Measurements from ENCODE around the gene CDKAL1.
"Not testable (repeated sequence)": the region's sequence is repeated elsewhere in the genome, so short reads cannot be mapped to it uniquely, and the experiment has no call there.

The CDKAL1 gene

DNA sequence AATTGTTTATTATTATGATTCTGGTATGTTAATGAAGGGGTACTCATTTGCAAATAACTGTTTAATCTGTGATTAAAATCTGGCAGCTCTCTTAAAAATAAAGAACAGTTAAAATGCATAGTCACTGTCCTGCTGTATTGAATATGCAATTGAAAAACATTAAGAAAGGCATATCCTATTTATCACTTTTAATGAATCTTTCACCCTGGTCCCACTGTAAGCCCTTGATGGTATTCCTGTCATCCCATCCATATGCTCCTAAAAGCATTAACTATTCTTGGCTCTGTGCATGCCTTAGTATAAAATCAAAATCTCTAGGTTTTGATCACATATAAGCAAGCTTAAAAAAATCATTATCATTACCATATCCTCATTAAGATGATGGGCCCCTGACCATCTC lies 648.3 kb downstream of the CDKAL1 start:
- DNase-seq (ENCODE audit: low spot score): no peak

DNA sequence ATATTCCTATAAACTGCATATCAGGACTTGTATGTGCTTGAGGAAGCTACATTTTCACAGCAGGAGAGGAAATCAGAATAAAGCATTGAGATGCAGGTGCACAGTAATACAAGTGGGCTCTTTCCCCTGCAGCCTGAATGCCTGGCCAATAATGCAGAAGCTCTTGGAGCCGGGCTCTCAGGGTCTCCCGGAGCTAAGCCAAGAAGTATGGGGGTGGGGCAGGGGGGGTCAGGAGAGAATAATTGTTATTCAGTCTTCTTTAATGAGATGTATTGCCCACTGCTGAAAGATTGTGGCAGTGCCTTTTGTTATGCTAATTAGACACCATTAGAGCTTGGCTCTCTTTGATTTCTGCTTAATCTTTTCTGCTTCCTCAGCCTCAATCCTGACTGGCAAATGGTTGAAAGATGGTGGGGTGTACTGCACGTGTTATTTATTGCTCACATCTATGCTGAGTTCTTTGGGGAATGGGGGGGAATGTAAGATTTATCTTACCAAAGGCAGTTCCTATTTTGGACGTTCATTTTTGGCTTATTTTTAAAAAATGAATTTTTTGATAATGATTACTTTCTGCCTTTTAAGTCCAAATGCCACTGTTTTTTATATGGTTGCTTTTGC lies 651.7 kb downstream of the CDKAL1 start:
- no peak for DNase-seq (ENCODE audit: low spot score)

DNA sequence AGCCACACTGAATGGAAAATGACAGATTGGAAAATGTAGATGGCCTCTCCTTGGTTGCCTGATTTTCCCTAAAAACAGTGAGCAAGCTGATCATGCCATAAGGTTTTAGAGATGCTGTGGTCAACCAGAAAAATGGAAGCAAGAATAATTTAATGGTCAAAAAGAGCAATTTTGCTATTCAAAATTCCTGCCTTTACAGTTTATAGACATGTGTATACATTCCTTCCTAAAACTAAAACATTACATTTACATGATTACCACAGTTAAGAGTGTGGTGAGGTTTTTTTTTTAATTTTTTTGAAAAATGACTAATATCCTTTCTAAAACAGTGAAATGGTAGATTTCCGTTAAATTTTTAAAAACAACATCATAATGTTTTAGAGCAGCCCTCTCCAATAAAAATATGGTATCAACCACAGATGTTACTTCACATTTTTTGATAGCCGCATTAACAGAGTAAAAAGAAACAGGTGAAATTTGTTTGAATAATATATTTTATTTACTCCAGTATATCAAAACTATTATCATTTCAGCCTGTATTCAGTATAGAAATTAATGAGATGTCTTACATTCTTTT lies 652.3 kb downstream of the CDKAL1 start:
- no peak for DNase-seq (ENCODE audit: low spot score)

DNA sequence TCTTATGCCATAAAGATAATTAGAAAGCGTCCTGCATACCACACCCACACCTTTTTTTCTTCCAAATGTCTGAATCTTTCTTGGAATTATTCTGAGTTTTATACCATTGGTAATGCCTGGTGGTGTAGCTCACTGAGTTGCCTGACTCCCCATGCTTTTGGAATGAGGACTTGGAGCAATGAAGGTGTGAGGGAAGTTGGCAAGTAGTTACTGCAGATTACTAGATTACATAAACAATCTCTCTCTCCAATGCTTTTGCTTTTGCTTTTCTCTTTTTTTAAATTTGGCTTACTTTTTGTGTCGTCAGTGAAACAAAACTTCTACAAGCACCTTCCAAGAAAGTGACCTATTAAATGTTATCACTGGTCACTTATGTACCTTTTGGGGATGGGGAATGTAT lies 653.2 kb downstream of the CDKAL1 start:
- no peak for DNase-seq (ENCODE audit: low spot score)

DNA sequence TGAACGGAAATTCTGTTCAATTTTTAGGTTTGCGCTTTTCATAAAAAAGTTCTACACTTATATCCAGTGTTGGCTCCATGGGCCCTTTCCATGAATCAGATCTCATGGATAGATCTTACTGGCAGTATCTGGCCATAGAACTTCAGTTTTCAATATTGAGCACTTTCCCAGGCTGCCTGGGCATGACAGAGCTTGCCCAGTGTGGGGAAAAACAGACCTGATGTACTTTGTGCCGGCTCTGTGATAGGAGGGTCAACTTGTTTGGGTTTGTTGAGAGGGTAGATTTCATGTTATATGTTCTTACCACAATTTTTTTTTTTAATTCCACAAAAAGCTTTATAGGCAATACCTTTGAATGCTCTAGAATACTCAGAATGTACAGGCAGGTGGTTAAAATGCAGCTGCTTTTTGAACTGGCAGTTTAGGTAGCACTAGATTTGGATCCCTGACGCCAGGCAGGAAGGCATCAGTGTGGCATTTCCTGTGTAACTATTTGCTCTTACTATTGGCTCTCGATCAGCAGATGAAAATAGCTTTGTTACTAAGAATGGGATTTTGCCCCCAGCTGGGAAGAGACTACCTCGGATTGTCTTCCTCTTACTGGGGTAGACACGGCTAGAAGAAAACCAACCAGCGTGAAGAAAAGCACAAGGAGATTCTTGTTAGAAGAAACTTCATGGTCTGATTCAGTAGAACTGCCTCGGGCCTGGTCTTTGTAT lies 654.4 kb downstream of the CDKAL1 start:
- DNase-seq (ENCODE audit: low spot score): no peak

GRCh38 chr6:21189759-21190158 lies 655.5 kb downstream of the CDKAL1 start:
- DNase-seq (ENCODE audit: low spot score): no peak

- DNase-seq (ENCODE audit: low spot score): no peak
These were observed 656.4 kb downstream of the CDKAL1 start for GRCh38 chr6:21190701-21191100.

DNA sequence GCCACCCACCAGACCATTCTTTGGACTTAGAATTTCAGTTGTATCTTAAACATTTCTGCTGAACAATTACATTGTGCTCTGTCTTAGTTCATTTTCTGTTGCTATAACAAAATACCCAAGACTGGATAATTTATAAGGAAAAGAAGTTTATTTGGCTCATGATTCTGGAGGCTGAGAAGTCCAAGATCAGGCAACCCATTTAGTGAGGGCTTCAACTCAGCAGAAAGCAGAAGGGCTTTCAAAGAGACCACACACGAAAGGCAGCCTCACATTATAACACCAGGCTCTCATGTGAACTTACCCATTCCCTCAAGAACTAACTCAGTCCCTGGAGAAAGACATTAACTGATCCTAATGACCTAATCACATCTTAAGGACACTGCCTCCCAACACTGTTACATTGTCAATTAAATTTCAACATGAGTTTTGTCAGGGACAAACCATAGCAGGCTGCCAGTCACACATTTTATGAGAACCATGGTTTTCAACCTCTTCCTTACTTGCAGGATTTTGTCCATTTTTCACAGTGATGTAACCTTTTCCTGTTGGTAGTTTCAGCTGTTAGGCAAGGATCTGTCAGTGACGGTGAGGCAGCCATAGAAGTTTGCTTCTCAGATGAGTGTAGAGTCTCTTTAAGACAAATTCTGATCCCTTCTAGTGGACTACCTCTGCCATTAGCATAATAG lies 659.7 kb downstream of the CDKAL1 start:
- DNase-seq (ENCODE audit: low spot score): no peak

GRCh38 chr6:21195301-21195700 lies 661.0 kb downstream of the CDKAL1 start:
- DNase-seq (ENCODE audit: low spot score): not testable (repeated sequence)

DNA sequence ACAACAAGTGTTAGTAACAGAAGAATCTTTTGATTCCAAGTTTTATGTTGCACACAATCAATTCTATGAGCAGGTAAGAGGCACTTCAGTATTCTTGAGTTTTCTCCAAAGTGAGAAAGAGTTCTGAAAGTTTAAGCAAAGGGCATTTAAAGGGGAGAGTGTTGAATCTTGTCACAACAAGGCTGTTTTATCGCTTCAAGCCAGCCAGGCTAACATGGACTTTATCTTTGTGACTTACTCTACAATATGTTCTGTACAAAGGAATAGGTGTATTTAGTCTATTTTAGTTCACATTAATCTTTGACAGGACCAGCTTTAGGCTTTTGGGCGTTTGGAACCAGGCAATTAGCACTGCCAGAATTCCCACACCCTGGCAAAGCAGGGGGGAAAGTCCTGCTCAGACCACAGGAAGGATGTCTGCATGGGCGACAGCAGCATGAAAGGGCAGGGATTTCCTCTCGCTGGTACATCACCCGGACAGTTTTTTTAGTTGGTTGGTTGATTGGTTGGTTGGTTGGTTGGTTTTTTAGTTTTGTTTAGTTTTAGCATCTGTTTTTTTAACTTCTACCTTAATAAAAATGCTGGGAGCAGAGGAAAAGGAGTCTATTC lies 663.9 kb downstream of the CDKAL1 start:
- no peak for DNase-seq (ENCODE audit: low spot score)

GRCh38 chr6:21199262-21199661 lies 665.0 kb downstream of the CDKAL1 start:
- no peak for DNase-seq (ENCODE audit: low spot score)

- no peak for DNase-seq (ENCODE audit: low spot score)
These were observed 666.0 kb downstream of the CDKAL1 start for GRCh38 chr6:21200134-21200870.

DNA sequence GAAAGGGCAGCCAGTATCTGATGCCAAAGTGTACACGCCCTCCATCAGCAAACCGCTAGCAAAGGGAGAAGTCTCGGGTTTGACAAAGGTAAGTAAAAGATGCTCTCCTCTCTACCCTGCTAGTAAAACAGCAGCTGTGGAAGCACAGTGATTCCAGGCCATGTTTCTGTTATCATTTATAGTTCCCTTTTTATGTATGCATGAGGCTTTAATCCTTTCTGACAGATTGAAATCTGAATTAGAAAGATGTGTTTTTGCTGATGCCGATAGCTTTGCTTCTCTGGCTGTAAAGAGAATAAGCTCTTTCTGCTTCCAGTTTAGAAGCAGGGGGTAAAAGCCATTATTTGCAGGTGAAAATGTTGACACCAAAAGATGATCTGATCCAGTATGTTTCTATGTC lies 666.9 kb downstream of the CDKAL1 start:
- DNase-seq (ENCODE audit: low spot score): no peak

DNA sequence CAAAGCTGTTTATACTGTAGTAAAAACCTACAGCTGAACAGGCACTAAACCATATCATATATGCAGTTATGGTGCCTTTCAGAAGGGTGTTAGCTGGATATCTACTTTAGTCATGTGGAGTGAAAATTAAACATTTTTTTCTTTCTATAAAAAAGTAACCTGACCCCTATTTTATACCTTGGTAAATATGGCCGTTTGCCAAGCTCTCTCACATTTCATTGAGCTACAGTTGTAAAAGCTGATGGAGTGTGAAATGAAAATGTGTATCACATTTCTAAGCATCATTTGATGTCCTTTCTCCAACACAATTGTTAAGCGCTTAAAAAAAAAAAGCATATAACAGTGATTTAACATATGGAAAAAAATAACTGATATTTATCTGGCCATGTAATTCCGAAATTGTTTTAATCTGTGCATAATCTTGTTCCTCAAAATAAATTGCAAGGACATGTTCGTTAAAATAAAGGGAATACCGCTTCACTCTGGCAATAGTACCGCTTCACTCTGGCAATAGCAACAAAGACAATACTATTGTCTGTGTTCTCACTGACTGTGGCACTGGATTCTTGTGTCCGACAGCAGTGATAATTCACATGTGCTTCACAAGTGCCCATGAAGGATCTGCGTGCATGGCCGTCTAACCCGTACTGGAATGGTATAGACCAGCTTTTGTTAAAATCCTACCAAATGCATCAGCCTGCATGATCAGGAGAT lies 667.5 kb downstream of the CDKAL1 start:
- DNase-seq (ENCODE audit: low spot score): no peak

DNA sequence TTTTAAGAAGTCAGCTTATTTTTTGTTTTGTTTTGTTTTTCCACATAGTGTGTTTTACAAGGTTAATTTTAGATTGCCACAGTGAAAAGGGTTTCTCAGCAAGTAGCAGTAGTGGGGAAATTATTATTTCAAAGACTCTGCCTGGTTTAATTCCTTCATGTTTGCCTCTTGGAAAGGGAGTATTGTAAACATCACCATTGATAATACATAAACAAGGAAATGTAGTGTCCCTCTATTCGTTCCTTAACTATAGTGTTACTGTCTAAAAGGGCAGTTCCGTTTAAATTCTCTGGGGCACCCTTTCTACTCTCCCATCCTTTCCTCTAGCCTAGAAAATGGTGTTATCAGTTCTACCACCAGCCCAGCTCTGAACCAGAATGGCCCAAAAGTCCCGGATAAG lies 668.3 kb downstream of the CDKAL1 start:
- no peak for DNase-seq (ENCODE audit: low spot score)

GRCh38 chr6:21204951-21205350 lies 670.7 kb downstream of the CDKAL1 start:
- no peak for DNase-seq (ENCODE audit: low spot score)

- no peak for DNase-seq (ENCODE audit: low spot score)
These were observed 674.0 kb downstream of the CDKAL1 start for GRCh38 chr6:21208081-21208795.

DNA sequence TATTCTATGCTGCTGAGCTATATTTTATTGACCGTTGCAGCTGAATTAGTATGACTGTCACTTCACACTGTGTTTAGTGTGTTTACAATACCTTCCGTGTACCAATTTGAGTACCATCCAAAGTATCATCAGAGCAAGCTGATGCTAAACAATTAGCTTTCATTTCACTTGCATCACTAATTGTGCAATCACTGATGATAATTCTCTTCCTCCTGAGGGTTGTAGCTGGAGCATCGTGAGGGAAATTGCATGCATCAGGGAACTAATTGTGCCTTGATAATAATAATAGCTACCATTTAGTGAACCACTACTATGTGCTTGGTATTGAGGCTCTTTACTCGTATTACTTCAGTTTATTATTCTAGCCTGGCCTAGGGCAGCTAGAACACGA lies 674.5 kb downstream of the CDKAL1 start:
- DNase-seq (ENCODE audit: low spot score): no peak

DNA sequence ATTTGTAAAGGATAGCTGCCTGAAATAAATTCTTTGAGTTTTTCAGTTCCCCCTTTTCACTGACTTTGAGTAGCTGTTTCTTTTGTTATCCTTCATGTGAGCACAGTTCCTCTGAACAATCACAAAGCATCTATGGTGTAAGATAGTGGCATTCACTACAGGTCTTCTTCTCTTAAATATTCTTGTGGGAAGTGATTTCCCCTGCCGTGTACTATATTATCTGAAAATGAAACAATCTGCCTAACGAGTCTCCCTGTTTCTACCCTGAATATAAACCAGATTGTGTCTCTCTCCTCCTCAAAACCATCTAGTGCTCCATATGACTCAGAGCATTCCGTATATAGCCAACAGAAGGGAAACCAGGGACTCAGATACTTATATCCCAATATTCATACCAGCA lies 679.2 kb downstream of the CDKAL1 start:
- no peak for DNase-seq (ENCODE audit: low spot score)

DNA sequence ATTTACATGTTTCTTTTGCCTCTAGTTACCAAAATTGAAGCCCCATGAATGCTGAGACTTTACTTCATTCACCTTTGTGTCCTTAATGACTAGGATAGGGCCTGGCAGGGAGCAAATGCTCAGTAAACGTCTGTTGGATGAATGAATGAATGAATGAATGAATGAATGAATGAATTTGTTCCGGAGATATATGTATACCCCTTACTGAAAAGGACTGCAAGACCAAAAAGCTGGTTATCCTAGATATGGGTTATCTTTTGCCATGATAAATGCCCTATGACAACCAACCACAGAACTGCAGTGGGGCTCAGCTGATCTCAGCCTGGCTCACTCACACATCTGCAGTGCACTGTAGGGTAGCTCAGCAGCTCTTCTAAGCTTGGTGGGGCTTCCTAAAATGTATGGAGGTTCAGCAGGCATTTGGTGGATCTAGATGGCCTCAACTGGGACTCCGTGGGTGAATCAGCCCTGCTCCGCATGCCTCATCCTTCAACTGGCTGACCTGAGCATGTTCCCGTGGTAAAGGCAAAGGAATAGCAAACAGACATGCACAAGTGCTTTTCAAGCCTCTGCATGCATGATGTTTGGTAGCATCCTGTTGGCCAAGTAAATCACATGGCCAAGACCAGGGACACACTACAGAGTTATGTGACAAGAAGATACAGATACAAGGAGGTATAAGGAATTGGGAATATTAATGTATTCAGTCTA lies 680.6 kb downstream of the CDKAL1 start:
- no peak for DNase-seq (ENCODE audit: low spot score)

All from hematopoietic multipotent progenitor cell treated with erythropoietin and hydrocortisone succinate and interleukin-3 and kit ligand, for 17 days (in vitro differentiated cells).